HG03442 (cell line): ENCODE measurements around the gene DOCK1.

ENCODE experiments used
- ATAC-seq: cut with Tn5 transposase; IDR thresholded peaks from one replicate; pipeline ENCODE4 v1.9.1; 2021; ENCODE audit warnings: mild to moderate bottlenecking, moderate library complexity; ENCODE audit not compliant: unreplicated experiment

The DOCK1 gene

DNA sequence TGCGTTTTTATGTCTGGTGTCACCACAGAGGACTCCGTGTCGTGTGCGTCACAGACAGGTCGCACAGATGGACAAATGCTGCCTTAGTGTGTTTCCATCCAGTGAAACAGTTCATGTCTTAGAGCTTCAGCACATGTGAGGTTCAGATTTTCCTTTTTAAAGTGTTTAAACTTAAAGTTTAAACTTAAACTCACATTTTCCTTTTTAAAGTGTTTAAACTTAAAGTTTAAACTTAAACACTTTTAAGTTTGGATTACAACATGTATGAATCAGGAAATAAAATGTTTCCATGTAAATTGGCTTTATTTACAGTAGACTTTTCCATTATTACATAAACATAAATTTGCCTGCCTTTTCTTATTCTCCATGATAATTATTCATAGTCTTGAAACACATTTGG lies 223.9 kb downstream of the DOCK1 start:
- ATAC-seq = no peak

DNA sequence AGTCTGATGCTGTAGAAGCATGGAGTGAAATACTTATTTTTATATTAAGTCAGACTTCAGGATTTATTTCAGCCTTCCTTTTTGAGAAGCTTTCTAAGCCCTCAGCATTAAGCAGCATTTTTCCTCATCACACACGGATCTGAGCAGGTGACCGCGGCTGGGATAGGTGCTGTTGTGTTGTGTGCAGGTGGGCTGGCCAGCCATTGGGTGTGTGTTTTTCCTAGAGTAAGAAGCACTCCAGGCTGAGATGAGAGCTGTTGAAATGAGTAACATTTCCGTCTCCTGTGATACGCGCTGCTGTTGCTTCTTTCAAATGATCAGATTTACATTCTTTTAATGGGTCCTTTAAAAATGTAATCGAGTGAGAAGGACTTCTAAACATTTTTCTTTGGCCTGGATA lies 227.2 kb downstream of the DOCK1 start:
- ATAC-seq = no peak

DNA sequence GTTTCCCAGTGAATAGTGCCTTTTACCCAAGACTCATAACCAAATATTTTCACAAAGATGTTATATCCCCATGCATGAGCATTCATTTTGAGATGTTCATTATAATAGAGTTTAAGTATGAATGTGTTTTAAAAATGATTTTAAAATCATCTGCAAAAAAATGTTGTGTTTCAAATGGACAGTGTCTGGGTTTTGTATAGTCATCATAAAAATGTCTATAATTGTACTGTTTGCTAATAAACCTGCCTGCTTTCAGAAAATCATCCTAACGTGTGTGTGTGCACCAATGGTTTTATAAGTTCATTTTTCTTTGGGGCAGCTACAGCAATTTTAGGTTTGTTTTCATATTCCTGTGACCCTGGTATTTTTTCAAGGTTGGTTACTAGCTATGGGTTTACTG lies 228.0 kb downstream of the DOCK1 start:
- ATAC-seq = no peak

DNA sequence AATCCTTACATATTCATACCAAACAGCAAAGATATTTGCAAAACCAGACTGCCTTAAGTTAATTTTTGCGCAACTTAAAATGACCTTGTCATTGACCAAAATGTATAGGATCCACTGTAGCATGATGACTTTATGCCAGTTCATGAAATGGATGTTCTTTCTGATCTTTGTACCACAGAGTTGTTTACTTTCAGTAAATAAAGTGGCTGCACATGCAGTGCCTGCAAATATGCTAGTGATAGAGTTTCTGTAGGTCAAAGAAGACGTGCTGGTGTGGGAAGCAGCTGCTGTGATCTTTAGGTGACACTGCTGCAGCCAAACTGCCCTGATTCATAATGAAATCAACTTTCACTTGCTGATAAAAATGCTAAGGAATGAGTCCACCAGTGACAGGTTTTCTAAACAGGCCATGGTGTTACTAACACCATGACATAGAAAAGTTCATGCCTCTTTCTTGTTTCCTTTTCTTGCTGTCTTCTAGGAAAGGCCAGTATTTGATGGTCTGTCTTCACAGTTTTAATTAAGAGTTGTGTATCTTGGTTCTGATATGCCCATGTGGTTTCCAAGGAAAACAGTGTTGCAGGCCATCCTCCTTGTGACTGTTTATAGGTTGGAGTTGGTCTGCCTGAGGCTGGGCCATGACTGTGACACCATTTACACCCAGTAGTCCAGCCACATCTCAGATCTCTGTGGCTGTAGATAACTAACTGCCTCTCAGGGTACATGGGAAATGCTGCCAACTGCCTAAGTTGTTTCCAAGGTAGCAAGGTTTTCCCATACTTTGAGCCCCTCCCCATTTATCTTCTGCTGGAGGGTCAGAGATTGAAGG lies 228.7 kb downstream of the DOCK1 start:
- ATAC-seq = no peak

DNA sequence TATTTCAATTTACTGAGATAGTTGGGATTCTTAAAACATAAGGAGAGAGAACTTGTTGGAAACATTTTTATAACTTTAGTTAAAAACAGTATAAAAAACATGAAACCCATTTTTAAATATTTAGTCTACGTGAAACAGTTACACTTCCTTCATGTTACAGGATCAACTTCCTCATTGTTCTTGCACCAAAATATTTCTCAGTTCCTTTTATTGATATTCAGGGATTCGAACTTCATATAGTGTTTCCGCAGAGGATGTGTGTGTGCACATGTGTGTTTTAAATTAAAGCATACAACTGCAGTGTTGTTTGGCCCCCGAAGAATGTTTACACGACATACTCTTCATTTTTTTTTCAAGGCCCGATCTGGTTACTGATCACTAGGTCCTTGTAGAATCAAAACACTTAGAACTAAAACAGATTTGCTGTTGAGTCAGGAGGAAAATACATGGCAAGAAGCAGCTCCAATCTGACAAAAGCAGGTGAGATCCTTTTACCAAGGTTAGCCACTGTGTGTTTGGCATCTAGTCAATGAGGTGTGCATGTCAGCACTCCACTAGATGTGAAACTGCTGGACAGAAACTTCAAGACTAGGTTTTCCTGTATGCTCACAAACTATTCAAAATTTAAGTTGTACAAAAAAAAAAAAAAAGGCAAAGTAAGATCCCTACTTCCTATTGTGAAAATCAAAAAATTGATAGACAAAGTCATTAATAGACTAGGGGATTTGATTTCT lies 230.8 kb downstream of the DOCK1 start:
- ATAC-seq = no peak

DNA sequence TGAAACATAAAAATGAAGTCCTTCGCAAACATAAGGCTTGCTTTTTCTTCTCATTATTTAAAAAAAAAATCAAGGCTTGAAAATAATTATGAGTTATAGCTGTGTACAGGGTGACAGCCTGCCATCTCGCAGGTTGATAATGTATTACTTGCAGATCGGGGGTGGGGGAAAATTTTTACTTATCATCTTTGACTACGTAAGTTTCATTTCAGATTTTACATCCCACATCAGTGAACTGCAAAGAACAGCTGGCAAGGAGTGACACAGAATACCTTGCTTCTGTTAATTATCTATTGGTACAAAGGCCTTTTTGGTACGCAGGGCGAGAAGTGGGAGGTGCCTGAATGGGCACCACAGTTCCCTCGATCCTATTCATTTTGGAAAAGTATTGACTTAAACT lies 232.2 kb downstream of the DOCK1 start:
- ATAC-seq = no peak

DNA sequence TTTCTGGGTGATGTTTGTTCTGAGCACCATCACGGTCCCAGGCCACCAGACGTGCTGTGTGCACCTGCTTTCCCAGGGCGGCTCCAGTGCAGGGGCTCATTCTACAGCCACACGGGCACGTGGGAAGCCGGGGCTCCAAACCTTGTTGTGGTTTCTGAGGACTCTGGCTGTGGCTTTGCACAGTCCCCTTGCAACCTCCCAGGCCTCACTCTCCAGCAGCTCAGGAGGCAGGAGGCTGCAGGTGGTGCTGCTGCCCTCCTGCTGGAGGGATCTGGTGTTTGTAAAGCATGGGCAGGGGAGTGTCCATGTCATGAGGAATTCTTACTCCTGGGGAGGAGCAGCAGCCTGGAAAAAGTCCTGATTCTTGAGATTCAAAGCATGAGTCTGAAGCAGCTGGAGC lies 236.9 kb downstream of the DOCK1 start:
- no peak for ATAC-seq

DNA sequence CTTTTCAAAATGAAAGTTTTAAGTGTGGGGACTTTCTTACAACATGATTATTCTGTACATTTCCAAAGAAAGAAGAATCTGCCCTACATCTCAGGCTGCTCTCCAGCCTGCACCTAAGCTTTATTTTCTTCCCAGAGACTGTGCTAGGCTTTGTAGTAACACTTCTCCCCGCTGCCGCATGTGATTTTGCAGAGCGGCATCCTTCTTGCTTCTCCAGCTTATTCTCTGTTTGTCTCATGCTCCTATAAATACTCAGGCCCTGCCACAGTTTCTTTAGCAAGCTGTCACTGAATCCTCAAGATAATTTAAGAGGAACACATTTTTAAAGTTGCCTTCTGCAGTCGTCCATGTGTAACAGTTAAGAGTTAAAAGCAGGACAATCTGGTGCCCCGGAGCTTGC lies 237.6 kb downstream of the DOCK1 start:
- no peak for ATAC-seq

DNA sequence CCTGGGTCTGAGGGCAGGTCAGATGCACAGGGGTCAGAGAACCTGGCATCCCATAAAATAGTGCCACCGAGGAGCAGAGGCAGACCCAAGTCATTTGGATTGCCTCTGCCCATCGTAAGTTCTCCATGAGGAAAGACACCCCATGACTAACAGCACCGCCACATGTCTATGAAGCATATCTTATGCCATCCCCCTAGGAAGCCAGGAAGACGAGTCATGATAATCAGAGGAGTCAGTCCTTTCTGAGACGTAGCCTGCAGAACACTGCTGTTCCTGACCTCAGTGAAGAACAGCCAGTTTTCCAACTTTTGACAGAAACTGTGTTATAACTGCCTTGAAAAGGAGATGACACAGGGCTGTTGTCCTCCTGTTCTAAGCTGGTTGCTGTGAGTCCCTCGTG lies 239.9 kb downstream of the DOCK1 start:
- no peak for ATAC-seq

DNA sequence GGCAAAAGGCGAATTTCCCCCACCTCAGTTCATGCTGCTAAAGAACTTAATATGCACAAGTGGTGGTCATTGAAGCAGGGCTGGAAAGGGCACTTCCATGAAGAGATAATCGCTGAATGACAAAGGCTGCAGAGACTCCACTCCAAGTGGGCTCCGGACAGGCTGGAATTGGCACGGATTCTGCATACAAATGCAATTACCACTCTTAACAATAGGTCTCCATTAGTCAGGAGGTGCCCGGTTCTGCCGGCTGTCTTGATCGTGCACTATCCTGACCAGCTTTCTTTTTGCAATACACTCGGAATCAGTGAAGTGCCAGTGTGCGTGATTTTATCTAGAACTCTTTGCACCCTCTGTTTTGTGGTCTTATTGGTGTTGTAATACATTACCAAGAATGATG lies 241.4 kb downstream of the DOCK1 start:
- no peak for ATAC-seq

DNA sequence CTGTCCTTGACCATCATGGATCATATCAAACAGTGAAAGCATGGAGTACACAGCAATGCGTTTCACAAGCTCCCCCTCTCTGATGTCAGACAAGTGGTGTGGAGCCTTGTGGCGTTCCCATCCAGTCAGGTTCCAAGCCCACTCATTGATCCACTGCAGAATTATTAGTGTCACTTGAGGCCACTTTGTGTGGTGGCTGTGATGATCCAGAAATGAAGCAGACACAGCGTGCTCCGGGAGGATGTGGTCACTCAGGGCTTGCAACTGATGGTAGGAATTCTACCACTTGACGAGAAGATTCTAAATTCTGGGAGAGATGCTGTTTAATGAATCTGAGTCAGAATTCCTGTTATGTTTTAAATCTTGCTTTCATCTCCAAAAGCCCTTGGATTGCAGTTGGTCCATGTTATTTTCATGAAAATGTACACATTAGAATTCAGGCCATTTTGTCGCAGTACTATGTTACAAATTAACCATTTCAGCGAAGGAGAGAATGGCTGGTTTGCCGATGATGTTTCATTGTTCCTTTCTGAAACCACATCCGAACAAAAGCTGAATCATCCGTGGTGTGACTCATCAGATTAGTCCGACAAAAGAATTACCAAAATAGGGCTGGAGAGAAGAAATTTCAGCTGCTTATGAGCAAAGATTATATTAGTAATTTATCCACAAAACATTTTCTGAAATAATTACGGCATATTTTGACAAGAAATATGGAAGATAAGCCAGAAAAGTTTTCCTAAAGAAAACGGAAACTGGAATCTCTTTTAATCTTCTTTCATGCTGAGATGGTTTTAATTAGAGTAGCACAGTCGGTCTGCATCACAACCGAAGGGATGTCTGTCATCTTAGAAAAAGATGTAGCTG lies 243.1 kb downstream of the DOCK1 start:
- no peak for ATAC-seq

DNA sequence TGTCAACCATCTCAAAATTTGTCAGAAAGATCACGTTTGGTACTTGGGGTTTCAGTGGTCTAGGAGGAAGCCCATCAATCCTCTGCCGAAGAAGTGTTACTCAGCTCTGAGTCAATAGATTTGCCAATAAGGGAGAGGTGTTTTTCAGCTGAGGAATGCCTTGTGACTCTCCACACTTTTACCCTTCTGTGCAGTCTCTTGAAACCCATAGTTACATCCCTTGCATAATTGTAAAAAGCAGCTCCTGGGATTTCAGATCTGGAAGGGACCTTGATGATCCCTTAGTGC lies 243.6 kb downstream of the DOCK1 start:
- ATAC-seq = no peak

DNA sequence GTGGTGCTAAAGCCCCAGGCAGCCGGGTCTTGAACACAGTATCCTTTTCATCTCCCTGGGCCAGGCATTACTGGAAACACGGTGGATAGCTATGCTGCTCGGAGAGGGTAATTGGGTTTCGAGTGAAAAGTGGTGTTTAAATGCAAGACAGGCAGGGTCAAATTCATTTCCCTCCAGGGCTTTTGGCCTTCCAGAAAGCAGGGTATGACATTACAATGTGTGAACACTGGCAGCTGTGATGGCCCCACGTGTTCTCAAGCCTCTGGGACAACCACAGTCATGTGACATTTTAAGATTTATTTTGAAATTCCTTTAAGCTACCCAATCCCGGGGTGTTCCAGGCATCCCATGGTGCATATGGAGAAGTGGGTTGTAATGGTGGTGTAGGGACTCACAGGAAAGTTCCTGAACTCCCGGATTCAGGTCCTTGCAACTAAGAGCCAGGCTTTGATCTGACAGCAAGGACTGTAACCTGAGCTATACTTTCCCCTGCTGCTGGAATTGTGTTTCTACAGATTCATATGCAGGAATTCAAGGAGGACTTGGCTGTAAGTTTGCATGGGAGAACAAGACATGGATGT lies 244.4 kb downstream of the DOCK1 start:
- no peak for ATAC-seq

DNA sequence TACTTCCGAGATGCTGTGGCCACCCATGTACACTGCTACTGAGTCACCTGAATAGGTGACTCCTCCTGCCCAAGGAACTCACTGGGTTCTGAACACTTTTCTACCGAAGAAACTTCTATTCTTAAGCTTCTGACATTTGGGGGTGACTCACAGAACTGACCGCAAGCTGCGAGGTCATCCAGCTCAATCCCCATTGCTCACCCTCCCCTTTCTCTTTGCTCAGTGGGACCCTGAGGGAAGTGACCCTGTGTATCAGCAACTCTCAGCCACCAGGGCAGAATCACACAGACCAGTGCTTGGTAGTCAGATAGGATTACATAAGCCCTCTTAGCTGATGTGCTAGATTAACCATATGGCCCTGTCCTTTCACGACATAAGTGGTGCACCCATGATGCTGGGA lies 244.9 kb downstream of the DOCK1 start:
- no peak for ATAC-seq

DNA sequence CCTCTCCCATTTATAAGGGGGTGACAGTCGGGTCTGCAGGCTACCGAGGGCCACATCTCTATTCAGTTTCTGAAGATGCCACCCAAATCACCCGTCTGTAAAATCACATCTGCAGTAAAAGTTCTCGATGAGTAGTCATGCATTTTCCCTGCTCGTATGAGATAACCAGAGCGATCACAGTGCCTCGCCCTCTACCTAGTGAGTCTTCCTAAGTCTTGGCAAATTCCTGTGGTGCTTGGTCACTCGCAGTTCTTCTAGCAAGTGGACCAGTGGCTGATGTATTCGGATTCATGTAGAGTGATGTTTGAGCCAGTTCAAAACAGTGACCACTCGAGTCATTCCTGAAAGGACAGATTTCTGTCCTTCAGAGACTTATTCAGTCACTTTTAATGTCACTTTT lies 246.3 kb downstream of the DOCK1 start:
- no peak for ATAC-seq

DNA sequence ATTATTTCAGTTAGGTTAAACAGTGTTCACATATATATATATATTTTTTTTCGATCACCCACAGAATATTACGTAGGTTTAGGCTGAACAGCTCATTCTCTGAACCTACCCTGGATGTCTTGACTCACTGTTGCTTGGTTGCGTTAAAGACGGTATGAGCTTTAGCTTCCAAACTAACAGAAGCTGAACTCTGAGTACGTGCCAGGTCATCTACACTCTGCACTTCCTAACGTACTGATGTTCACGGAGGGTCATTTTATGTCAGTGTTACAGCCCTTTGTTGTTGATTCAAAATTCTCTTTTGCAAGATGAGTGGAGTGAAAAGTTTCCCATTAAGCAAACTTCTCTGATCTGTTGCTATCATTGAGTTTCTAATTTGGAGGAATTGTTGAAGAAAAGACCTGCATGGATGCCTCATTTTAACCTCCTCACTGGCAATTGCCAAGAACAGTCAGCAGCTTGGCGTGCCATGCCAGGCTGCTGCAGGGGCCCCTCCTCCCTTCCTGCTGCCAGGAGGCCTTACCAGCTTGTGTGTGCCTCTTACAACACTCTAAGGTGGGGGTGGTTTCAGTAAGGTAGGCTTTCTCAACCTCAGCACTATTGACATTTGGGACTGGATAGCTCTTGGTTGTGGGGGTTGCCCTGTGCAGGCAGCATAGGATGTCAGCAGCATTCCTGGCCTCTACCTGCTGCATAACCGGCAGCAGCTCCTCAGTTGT lies 246.9 kb downstream of the DOCK1 start:
- ATAC-seq = no peak

DNA sequence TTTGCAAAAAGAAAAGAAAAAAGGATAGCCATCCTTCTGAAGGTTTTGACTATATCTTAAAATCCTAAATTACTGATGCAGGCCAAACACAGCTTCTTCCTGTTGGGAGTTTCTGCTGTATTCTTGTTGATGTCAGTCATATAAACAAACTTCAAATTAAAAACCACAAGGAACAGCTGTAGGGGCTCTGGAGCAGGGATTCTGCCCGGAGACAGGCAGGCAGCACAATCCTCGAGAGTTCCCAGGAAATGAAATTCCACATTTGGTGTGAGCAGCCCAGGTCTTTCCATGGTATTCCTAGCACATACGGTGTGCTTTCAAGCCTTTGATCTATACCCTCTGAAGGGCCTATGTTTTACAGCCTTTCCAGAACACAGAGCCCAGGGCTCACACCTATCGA lies 248.0 kb downstream of the DOCK1 start:
- ATAC-seq = no peak

DNA sequence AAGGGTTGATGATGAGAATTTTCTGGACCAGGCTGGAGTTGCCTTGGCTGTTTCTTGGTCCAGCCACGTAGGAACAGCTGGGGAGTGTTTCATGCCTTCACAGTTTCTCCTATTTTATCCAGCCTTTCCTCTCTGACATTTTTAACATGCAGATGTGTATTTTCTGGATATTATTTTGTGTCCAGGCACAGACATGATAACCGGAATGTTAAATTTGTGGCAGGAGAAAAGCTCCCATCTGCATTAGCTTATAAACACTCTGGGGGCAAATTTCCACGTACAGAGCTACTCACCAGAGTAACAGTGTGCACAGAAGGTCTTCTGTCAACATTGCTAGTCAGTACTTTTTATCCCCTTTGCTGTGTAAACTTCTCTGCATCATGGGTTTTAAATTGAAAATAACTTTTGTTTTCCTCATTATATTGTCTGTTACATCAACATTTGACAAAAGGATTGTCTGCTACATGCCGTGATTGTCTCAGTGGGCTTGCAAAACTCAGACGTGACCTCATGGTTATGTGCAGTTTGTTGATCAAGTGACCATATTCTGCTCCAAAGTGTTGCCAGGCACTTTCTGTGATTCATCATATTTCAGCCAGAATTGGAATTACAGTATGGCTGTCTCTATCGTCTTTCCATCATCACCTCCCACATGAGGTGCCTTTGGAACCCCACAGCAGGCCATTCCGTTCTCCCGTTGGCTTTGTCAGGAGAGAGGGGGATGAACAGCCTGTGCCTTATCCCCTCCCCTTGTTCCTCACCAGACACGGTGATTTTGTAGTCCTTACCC lies 249.8 kb downstream of the DOCK1 start:
- no peak for ATAC-seq

DNA sequence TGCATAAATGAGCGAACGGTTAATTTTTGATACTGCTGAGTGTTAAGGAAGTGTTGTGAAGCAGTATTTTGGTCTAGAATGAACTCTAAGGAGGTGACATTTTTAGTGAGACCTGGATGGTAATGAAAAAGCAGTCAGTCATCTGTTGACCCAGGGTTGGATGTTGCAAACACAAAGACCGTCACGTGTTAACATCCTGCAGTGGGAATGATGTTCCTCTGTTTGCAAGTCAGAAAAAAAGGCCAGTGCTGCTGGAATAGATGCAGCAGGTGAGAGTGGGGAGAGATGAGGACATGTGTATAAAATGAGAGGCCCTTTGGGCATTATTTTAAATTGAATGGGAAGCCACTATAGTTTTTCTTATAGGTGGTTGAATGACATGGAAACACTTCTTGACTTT lies 251.9 kb downstream of the DOCK1 start:
- ATAC-seq = no peak
